Measurements from ENCODE around the gene CYLD.

DNA sequence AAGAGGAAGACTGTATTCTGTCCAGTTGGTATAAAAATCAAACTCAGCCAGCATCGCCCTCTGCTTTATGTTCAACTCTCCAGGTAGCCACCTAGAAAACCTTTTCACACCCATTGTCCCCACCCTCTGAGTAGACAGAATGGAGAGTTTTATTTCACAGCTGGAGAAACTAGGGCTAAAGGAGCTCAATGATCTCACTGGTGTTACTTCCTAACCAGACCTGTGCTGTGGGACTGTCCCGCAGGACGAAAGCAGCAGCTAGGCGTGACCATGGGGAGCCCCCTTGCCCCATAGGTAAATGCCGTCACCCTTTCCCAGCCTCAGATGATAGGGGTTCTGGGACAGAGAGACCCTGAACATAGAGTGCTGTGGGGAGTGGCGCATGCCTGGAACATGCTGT, 67.7 kb downstream of the CYLD start:
- TF ChIP-seq, protein P1, sequence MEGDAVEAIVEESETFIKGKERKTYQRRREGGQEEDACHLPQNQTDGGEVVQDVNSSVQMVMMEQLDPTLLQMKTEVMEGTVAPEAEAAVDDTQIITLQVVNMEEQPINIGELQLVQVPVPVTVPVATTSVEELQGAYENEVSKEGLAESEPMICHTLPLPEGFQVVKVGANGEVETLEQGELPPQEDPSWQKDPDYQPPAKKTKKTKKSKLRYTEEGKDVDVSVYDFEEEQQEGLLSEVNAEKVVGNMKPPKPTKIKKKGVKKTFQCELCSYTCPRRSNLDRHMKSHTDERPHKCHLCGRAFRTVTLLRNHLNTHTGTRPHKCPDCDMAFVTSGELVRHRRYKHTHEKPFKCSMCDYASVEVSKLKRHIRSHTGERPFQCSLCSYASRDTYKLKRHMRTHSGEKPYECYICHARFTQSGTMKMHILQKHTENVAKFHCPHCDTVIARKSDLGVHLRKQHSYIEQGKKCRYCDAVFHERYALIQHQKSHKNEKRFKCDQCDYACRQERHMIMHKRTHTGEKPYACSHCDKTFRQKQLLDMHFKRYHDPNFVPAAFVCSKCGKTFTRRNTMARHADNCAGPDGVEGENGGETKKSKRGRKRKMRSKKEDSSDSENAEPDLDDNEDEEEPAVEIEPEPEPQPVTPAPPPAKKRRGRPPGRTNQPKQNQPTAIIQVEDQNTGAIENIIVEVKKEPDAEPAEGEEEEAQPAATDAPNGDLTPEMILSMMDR (IDR thresholded peaks at IDR 0.05) = no peak
- no peak for TF ChIP-seq EZH2 (IDR thresholded peaks at IDR 0.05; ENCODE audit: borderline replicate concordance, insufficient read depth, low read depth, low read length, poor library complexity, severe bottlenecking)
